ENCODE data around the gene ZXDC.

Gene ZXDC

GRCh38 chr3:126466886-126467610 lies 8.6 kb downstream of the ZXDC start:
- Histone ChIP-seq H3K79me2 (ENCODE audit: insufficient read depth, low read length) (peaks cover 92% of the 10 kb centered on the region), H3K36me3 (ENCODE audit: insufficient read depth, low read length) (peaks cover 87% of the 10 kb centered on the region), H3K4me1 (ENCODE audit: insufficient read depth, low read length, poor library complexity, severe bottlenecking) (peaks cover 48% of the 10 kb centered on the region)

GRCh38 chr3:126465928-126466544 lies 9.7 kb downstream of the ZXDC start:
- peaks cover 68% of the 10 kb centered on the region for H4K20me1 ChIP-seq (ENCODE audit: insufficient read depth, low read length, poor library complexity, severe bottlenecking)
- TF ChIP-seq CTCF (conservative IDR thresholded peaks at IDR 0.05; ENCODE audit: low read length) (no peak), EZH2phosphoT487 (IDR thresholded peaks at IDR 0.05; ENCODE audit: borderline replicate concordance) (no peak)
- H3K79me2 ChIP-seq (ENCODE audit: insufficient read depth, low read length) = peaks cover 92% of the 10 kb centered on the region

More at GRCh38 chr3:126466886-126467610, 8.6 kb downstream of the ZXDC start:
- no peak for TF ChIP-seq CTCF (conservative IDR thresholded peaks at IDR 0.05; ENCODE audit: low read length)
- TF ChIP-seq EZH2phosphoT487 (IDR thresholded peaks at IDR 0.05; ENCODE audit: borderline replicate concordance) = no peak
- peaks cover 76% of the 10 kb centered on the region for H4K20me1 ChIP-seq (ENCODE audit: insufficient read depth, low read length, poor library complexity, severe bottlenecking)
- H3K4me2 ChIP-seq (ENCODE audit: low read depth, low read length, poor library complexity, severe bottlenecking) = peak overlapping the region; percentile 94
- H3K27me3 ChIP-seq (ENCODE audit: insufficient read depth, low read length, poor library complexity, severe bottlenecking) = no peaks in the 10 kb centered on the region
- H3K4me3 ChIP-seq (ENCODE audit: low read length, poor library complexity, severe bottlenecking) = peak overlapping the region; percentile 2
- H3F3A ChIP-seq (ENCODE audit: low read depth) = no peaks in the 10 kb centered on the region
- peak overlapping the region; percentile 6 for H3K9ac ChIP-seq (ENCODE audit: low read depth, low read length, poor library complexity, severe bottlenecking)
- H2AFZ ChIP-seq (ENCODE audit: low read length) = no peak overlapping the region
- H3K9me2 ChIP-seq (replicated peaks; ENCODE audit: low read depth, low read length) = no peaks in the 10 kb centered on the region
- no peaks in the 10 kb centered on the region for H3K9me3 ChIP-seq (ENCODE audit: insufficient read depth, low read depth, low read length)

GRCh38 chr3:126464997-126465396 lies 10.7 kb downstream of the ZXDC start:
- Histone ChIP-seq H3K27me3 (ENCODE audit: insufficient read depth, low read length, poor library complexity, severe bottlenecking) (no peaks in the 10 kb centered on the region), H3F3A (ENCODE audit: low read depth) (no peaks in the 10 kb centered on the region), H3K9ac (ENCODE audit: low read depth, low read length, poor library complexity, severe bottlenecking) (no peak overlapping the region), H3K79me2 (ENCODE audit: insufficient read depth, low read length) (peaks cover 90% of the 10 kb centered on the region), H3K36me3 (ENCODE audit: insufficient read depth, low read length) (peaks cover 89% of the 10 kb centered on the region; the same call in 1 of the 2 replicates), H3K4me1 (ENCODE audit: insufficient read depth, low read length, poor library complexity, severe bottlenecking) (peaks cover 29% of the 10 kb centered on the region), H3K4me3 (ENCODE audit: low read length, poor library complexity, severe bottlenecking) (no peak overlapping the region), H4K20me1 (ENCODE audit: insufficient read depth, low read length, poor library complexity, severe bottlenecking) (peaks cover 68% of the 10 kb centered on the region), H3K4me2 (ENCODE audit: low read depth, low read length, poor library complexity, severe bottlenecking) (no peak overlapping the region), H2AFZ (ENCODE audit: low read length) (no peak overlapping the region), H3K9me2 (replicated peaks; ENCODE audit: low read depth, low read length) (no peaks in the 10 kb centered on the region), H3K9me3 (ENCODE audit: insufficient read depth, low read depth, low read length) (no peaks in the 10 kb centered on the region)
- TF ChIP-seq EZH2phosphoT487 (IDR thresholded peaks at IDR 0.05; ENCODE audit: borderline replicate concordance) (no peak), CTCF (conservative IDR thresholded peaks at IDR 0.05; ENCODE audit: low read length) (no peak)

More at GRCh38 chr3:126465928-126466544, 9.7 kb downstream of the ZXDC start:
- Histone ChIP-seq H3K4me3 (ENCODE audit: low read length, poor library complexity, severe bottlenecking) (no peak overlapping the region), H3K36me3 (ENCODE audit: insufficient read depth, low read length) (peaks cover 91% of the 10 kb centered on the region), H3K4me2 (ENCODE audit: low read depth, low read length, poor library complexity, severe bottlenecking) (no peak overlapping the region), H3K27me3 (ENCODE audit: insufficient read depth, low read length, poor library complexity, severe bottlenecking) (no peaks in the 10 kb centered on the region), H3K9me2 (replicated peaks; ENCODE audit: low read depth, low read length) (no peaks in the 10 kb centered on the region), H3F3A (ENCODE audit: low read depth) (no peaks in the 10 kb centered on the region), H3K4me1 (ENCODE audit: insufficient read depth, low read length, poor library complexity, severe bottlenecking) (peaks cover 38% of the 10 kb centered on the region), H3K9ac (ENCODE audit: low read depth, low read length, poor library complexity, severe bottlenecking) (no peak overlapping the region), H2AFZ (ENCODE audit: low read length) (no peak overlapping the region), H3K9me3 (ENCODE audit: insufficient read depth, low read depth, low read length) (no peaks in the 10 kb centered on the region)

Measured in Loucy (cell line).